K562 (cell line): ENCODE results near the gene MGAT4C.

Source experiments
- CTCF ChIP-seq, 3 experiments: IDR thresholded peaks in 2 of 3; conservative IDR thresholded peaks in 1 of 3; 2 replicates each; pipeline ENCODE4 v1.5.1; 2011 to 2012; ENCODE audit warnings: low read length in 3 of 3, mild to moderate bottlenecking in 3 of 3, control low read depth in 2 of 3, improper control_type of control experiment in 1 of 3, inconsistent platforms in 1 of 3, low read depth in 1 of 3, mixed read lengths in 1 of 3, moderate library complexity in 1 of 3; ENCODE audit not compliant: insufficient read depth in 2 of 3
- PCBP2 ChIP-seq: fragments of 200-400 bp; formaldehyde crosslinking; IDR thresholded peaks from 2 replicates; pipeline ENCODE4 v1.6.1; 2018; ENCODE audit warnings: low read length, low read depth, mild to moderate bottlenecking, moderate library complexity; ENCODE audit not compliant: poor library complexity, severe bottlenecking
- POLR2AphosphoS5 ChIP-seq: IDR thresholded peaks from 2 replicates; pipeline ENCODE4 v1.6.1; 2011; ENCODE audit warnings: mild to moderate bottlenecking, low read depth, low read length, moderate library complexity; ENCODE audit not compliant: control insufficient read depth, insufficient read depth
- RBBP5 ChIP-seq: fragments of 200-600 bp; sonication (generic); IDR thresholded peaks from 2 replicates; pipeline ENCODE4 v1.6.1; 2012; ENCODE audit warnings: borderline replicate concordance, mild to moderate bottlenecking, low read length, control low read depth, inconsistent platforms; ENCODE audit not compliant: insufficient read depth, poor library complexity, severe bottlenecking
- ZFP91 ChIP-seq: sonication (generic); formaldehyde crosslinking; IDR thresholded peaks from 2 replicates; pipeline ENCODE4 v1.8.0; 2022; ENCODE audit warnings: mild to moderate bottlenecking, missing genetic modification reagents
- TF ChIP-seq, protein P1 (sequence below): sonication (generic); formaldehyde crosslinking; IDR thresholded peaks from 2 replicates; pipeline ENCODE4 v1.8.0; 2022; ENCODE audit warnings: mild to moderate bottlenecking, missing genetic modification reagents

- TF ChIP-seq RBBP5 (no peak), ZFP91 (CRISPR knock-in tag) (no peak), CTCF (IDR thresholded peaks at IDR 0.05 in 2 of 3, conservative IDR thresholded peaks at IDR 0.05 in 1 of 3; ENCODE audit: insufficient read depth in 2 of 3, low read depth in 1 of 3, low read length in 3 of 3) (no peak), POLR2AphosphoS5 (no peak), PCBP2 (no peak)
- TF ChIP-seq, protein P1, sequence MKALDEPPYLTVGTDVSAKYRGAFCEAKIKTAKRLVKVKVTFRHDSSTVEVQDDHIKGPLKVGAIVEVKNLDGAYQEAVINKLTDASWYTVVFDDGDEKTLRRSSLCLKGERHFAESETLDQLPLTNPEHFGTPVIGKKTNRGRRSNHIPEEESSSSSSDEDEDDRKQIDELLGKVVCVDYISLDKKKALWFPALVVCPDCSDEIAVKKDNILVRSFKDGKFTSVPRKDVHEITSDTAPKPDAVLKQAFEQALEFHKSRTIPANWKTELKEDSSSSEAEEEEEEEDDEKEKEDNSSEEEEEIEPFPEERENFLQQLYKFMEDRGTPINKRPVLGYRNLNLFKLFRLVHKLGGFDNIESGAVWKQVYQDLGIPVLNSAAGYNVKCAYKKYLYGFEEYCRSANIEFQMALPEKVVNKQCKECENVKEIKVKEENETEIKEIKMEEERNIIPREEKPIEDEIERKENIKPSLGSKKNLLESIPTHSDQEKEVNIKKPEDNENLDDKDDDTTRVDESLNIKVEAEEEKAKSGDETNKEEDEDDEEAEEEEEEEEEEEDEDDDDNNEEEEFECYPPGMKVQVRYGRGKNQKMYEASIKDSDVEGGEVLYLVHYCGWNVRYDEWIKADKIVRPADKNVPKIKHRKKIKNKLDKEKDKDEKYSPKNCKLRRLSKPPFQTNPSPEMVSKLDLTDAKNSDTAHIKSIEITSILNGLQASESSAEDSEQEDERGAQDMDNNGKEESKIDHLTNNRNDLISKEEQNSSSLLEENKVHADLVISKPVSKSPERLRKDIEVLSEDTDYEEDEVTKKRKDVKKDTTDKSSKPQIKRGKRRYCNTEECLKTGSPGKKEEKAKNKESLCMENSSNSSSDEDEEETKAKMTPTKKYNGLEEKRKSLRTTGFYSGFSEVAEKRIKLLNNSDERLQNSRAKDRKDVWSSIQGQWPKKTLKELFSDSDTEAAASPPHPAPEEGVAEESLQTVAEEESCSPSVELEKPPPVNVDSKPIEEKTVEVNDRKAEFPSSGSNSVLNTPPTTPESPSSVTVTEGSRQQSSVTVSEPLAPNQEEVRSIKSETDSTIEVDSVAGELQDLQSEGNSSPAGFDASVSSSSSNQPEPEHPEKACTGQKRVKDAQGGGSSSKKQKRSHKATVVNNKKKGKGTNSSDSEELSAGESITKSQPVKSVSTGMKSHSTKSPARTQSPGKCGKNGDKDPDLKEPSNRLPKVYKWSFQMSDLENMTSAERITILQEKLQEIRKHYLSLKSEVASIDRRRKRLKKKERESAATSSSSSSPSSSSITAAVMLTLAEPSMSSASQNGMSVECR (CRISPR knock-in tag): no peak
These were observed 272.6 kb downstream of the MGAT4C start for GRCh38 chr12:85983601-85984000.
